Stimulated activated CD4-positive, alpha-beta T cell treated with anti-CD3 and anti-CD28 coated beads, Interleukin-4, amount 100 ng/mL, for 1 hour (primary cell): ENCODE data around the gene HSPA4.
"Not testable (repeated sequence)": the region's sequence is repeated elsewhere in the genome, so short reads cannot be mapped to it uniquely, and the experiment has no call there.

Source experiments
- DNase-seq: peaks from one replicate; pipeline ENCODE4 v3.0.0-alpha.2; 2020

The HSPA4 gene

GRCh38 chr5:133051542-133052316 is at the start of gene HSPA4:
TSS of gene HSPA4 (plus strand) at chr5:133052013. CDS start at chr5:133052251, 238 bp downstream.
- peak; percentile 96 for DNase-seq

DNA sequence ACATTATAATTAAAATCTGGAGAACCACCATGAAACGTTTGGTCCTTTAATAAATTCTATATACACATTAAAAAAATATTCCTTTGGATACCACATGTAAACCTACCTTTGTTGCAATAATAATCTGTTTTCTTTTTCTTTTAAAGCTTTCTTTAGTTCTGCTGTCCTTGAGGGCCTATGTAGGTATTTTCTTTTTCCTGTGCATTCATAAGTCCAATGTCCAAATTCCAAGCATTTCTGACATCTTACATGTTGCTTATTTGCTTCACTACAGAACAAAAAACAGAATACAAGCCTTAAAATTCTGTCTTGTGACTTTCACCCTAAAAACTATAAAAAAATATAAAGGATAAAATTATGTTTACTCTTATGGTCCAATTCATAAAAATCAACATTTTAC is 45.2 kb upstream of the HSPA4 start:
- no peak for DNase-seq

- DNase-seq, result not testable (repeated sequence)
Observed at GRCh38 chr5:133008455-133008854, 43.4 kb upstream of the HSPA4 start.

GRCh38 chr5:133015466-133015865 is 36.3 kb upstream of the HSPA4 start:
- DNase-seq, result no peak

GRCh38 chr5:133017964-133018363 is 33.8 kb upstream of the HSPA4 start:
- DNase-seq, result no peak

GRCh38 chr5:133019471-133019870 is 32.3 kb upstream of the HSPA4 start:
- not testable (repeated sequence) for DNase-seq

- DNase-seq, result peak; percentile 92
Observed at GRCh38 chr5:133025804-133026663, 25.8 kb upstream of the HSPA4 start, which contains the start of gene ZCCHC10. TSS of gene ZCCHC10 (minus strand) at chr5:133026549. CDS start at chr5:133026537, 12 bp downstream.

GRCh38 chr5:133026664-133027153 is 25.1 kb upstream of the HSPA4 start:
- no peak for DNase-seq

- DNase-seq, result no peak
Observed at GRCh38 chr5:133029416-133029815, 22.4 kb upstream of the HSPA4 start.

DNA sequence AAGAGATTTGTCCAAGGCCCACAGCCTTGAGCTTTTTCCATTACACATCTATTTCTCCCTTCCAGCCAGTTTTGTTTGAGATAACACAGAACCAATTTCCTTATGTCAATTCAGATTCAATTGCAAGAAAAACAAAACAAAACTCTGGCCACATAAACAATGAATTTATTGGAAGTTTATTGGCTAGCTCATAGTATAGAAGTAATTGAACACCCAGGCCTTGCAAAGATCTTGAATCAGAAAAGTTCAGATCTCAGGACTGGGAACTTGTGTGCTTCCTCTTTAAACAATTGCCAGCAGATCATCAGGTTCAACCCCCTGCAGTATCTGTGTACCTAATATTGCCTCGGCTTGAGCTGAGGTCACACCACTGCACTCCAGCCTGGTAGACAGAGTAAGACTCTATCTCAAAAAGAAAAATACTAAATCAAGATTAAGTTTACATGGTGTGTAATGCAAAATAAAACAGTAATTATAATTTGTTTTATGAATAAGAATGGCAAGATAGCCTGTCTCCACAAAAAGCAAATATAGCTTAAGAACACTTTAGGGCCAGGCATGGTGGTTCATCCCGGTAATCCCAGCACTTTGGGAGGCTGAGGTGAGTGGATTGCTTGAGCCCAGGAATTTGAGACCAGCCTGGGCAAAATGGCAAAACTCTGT is 21.3 kb upstream of the HSPA4 start:
- DNase-seq, result no peak

DNA sequence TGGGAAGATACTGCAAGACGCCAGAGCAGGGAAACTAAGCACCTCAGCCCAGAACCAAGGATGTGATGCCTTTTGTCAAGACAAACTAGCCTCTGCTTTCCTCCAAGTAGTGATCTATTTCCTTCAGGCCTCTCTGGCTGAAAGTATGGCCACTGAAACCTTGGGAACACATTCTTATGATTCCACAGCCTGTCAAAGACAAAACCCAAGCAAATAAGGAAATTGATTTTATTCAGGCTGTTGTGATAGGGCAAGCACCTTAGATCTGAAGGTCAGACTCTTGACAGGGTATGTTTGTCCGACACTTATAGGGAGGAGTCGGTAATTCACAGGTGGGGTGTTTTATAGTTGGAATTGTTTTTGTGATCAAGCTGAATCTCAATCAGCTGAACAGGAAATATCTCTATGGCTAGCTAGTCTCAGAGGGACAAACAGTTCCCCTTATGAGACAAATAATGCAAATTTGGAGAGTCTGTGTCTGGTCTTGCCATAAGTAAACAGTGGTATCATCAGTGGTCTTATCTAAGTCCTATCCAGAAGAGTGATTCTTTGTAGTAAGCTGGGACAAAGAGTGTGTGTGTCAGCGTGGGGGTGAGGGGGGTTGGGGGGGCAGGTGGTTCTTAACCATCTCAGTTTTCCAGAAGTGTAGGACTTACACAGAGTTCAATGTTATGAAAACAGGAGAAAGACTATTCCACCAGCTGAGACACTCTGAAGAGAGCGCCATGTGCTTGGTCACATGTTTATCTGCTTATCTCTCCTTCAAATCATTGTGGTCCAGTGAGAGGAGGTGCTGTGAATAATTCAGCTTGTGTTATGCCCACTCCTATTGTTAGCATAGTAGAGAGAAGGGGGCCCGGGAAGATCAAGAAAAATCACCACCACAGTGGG is 18.7 kb upstream of the HSPA4 start:
- DNase-seq, result no peak

DNA sequence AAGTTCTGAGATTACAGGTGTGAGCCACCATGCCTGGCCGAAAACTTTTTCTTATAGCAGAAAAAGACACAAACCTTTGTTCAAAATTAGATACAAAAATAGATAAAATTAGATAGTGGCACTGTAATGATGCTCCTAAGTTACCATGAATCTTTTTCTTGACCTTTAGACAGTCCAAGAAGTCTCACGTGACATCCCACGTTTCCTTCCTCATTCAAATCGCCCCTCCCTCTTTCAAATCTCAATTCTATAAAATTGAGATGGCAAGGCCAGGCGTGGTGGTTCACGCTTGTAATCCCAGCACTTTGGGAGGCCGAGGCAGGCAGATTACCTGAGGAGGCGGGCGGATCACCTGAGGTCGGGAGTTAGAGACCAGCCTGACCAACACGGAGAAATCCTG is 17.7 kb upstream of the HSPA4 start:
- DNase-seq, result no peak

DNA sequence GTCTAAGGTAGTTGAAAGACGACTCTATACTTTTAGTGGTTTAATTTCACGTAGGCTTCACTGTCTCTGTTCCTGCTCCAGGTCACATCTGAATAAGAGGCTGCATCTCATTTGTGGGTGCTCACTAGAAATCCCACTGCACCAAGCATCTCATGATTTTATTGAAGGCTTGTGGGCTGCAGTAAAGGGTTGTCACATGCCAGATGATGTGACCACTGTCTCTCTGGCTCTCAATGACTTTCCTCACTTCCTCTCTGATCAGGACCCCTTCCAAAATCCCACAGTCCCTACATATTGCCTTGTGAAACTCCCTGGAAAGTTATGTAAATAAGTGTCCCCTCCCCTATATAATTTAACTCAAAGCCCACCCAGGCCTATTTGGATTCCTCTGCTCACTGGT is 16.6 kb upstream of the HSPA4 start:
- DNase-seq, result no peak

GRCh38 chr5:133036677-133037076 is 15.1 kb upstream of the HSPA4 start:
- not testable (repeated sequence) for DNase-seq

DNA sequence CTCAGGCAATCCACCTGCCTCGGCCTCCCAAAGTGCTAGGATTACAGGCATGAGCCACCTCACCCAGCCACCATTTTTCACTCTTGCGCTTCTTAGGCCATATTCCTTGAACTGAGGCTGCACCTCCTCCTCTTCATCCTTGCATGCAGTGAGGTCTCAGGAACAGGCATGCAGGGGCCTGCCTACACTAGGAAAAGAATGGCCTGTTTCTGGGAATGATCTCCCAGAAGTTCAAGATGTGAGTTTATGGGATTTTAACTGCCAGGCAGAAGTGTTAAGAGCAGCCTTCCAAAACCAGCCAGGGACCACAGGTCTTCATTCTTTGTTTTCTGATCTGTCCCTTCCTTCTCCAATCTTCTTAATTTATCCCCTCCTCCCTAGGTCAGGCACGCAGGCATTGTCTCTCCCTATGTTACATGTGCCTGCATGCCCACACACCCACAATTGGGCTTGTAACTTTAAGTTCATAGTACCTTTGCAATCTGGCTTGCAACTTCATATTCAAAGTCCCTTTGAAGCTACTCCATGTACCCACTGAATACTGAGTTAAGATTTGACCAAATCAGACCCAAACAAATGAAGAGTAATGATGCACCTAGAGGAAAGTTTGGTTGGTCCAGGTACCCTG is 10.5 kb upstream of the HSPA4 start:
- no peak for DNase-seq

GRCh38 chr5:133041910-133042309 is 9.9 kb upstream of the HSPA4 start:
- DNase-seq, result no peak

DNA sequence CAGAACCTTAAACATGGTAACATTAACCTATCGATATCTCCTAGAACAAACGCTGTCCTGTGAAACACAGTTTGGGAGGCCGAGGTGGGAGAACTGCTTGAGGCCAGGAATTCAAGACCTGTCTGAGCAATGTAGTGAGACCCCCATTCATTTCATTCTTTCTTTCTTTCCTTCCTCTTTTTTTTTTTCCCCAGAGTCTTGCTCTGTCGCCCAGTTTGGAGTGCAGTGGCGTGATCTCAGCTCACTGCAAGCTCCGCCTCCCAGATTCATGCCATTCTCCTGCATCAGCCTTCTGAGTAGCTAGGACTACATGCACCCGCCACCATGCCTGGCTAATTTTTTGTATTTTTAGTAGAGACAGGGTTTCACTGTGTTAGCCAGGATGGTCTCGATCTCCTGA is 5.3 kb upstream of the HSPA4 start:
- not testable (repeated sequence) for DNase-seq

- no peak for DNase-seq
Observed at GRCh38 chr5:133047404-133047803, 4.4 kb upstream of the HSPA4 start.

- DNase-seq, result no peak
Observed at GRCh38 chr5:133048993-133049725, 2.7 kb upstream of the HSPA4 start.

DNA sequence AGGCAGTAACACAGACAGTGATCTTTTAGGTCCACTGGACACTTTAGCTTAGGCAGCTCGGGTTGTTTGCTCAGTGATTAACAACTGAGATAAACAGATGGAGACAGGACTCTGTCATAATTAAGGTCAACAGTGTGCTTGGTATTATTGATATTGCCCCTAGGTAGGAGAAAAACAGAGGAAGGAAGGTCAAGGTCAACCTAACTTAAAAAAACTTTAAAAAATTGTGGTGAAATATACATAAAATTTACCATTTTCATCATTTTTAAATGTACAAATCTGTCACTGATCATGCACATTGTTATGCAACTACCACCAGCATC is 2.1 kb upstream of the HSPA4 start:
- DNase-seq, result no peak

GRCh38 chr5:133050521-133050920 is 1.3 kb upstream of the HSPA4 start:
- no peak for DNase-seq
